OCI-LY1 (cell line): ENCODE results near the gene ACAA2.

Experiments
- EZH2 ChIP-seq: fragments of 200-600 bp; sonication (generic), shearing (Covaris generic); IDR thresholded peaks from 2 replicates; pipeline ENCODE4 v1.8.0; 2017; ENCODE audit warnings: borderline replicate concordance, mixed run types, mild to moderate bottlenecking, antibody characterized with exemption, low read length, moderate library complexity, mixed read lengths
- TF ChIP-seq, protein P1 (sequence below): fragments of 200-600 bp; sonication (generic), shearing (Covaris generic); IDR thresholded peaks from 2 replicates; pipeline ENCODE4 v1.5.1; 2017; ENCODE audit warnings: mild to moderate bottlenecking, antibody characterized with exemption, low read length, moderate library complexity, mixed read lengths

DNA sequence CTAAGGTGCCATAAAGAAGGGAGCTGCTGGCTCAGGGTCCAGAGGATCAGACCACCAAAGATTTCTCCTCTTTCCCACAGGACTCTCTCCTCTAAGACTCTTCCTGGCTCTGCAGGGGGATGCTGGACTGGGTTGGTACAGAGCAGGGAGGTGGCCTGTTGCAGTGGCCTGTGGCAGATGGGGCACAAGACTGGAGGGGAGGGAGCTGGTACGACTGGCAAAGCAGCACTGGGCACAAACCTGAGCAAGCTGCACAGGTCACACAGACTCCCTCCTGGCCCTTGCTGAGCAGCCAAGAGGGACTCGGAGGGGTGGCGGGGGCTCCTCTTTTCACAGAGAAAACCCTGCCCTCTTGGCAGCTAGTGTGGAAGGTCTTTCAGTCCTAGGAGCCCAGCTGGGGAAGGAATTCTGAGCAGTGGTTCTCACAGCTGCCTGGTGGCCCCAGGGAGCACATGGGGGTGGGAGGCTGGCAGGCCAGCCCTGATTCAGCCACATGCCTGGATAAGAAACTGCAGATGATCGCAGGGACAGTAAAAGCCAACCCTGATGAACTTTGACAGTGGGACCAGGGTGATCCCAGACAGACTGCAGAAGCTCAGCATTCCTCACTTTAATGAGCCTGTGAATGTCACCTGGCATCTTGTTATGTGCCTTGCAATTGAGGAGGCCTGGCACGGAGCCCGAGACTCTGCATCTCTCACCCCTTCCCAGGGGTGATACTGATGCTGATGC lies 32.5 kb upstream of the ACAA2 start:
- TF ChIP-seq, protein P1, sequence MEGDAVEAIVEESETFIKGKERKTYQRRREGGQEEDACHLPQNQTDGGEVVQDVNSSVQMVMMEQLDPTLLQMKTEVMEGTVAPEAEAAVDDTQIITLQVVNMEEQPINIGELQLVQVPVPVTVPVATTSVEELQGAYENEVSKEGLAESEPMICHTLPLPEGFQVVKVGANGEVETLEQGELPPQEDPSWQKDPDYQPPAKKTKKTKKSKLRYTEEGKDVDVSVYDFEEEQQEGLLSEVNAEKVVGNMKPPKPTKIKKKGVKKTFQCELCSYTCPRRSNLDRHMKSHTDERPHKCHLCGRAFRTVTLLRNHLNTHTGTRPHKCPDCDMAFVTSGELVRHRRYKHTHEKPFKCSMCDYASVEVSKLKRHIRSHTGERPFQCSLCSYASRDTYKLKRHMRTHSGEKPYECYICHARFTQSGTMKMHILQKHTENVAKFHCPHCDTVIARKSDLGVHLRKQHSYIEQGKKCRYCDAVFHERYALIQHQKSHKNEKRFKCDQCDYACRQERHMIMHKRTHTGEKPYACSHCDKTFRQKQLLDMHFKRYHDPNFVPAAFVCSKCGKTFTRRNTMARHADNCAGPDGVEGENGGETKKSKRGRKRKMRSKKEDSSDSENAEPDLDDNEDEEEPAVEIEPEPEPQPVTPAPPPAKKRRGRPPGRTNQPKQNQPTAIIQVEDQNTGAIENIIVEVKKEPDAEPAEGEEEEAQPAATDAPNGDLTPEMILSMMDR, result no peak
- no peak for TF ChIP-seq EZH2
